ENCODE data around the gene CCDC107. TPM values are rescaled to one million over a fixed set of nuclear protein-coding genes. Genes with fewer than 3 reads are reported as not detected.

The CCDC107 gene
- total RNA-seq, 4 donors from 2014 or later, result 5.0 to 13.2 (median 9.6) TPM

DNA sequence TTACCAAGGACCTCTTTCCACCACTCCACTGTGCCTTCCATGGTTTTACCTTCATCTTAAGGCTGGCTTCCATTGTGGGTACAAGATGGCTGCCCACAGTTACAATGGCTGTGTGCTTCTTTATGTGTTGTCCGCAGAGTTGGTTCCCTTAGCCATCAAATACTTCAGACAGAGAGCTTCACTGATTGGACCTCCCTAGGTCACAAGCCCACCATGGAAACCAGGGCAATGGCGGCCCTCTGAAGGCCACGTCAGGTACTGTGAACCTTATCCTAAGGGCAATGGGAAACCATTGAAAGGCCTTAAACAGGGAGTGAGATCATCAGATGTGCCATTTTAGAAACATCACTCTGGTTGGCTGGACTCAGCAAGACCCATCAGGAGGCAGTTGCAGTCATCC lies 9.8 kb downstream of the CCDC107 start:
- H3K27ac ChIP-seq, result no peak overlapping the region
- H3K9me3 ChIP-seq, result no peaks in the 10 kb centered on the region
- no peaks in the 10 kb centered on the region for H3K36me3 ChIP-seq
- TF ChIP-seq POLR2A (IDR thresholded peaks at IDR 0.05) (no peak), POLR2AphosphoS5 (IDR thresholded peaks at IDR 0.05) (no peak), EP300 (IDR thresholded peaks at IDR 0.05) (no peak)
- TF ChIP-seq, protein P1, sequence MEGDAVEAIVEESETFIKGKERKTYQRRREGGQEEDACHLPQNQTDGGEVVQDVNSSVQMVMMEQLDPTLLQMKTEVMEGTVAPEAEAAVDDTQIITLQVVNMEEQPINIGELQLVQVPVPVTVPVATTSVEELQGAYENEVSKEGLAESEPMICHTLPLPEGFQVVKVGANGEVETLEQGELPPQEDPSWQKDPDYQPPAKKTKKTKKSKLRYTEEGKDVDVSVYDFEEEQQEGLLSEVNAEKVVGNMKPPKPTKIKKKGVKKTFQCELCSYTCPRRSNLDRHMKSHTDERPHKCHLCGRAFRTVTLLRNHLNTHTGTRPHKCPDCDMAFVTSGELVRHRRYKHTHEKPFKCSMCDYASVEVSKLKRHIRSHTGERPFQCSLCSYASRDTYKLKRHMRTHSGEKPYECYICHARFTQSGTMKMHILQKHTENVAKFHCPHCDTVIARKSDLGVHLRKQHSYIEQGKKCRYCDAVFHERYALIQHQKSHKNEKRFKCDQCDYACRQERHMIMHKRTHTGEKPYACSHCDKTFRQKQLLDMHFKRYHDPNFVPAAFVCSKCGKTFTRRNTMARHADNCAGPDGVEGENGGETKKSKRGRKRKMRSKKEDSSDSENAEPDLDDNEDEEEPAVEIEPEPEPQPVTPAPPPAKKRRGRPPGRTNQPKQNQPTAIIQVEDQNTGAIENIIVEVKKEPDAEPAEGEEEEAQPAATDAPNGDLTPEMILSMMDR (IDR thresholded peaks at IDR 0.05), result no peak
- whole genome bisulfite sequencing, result 97% methylated on average over 3 of the region's 3 CpGs
- no peak overlapping the region for H3K4me3 ChIP-seq
- no peak for DNase-seq (ENCODE audit: low spot score in 2 of 2)
- H3K27me3 ChIP-seq, result no peaks in the 10 kb centered on the region
- peaks cover 14% of the 10 kb centered on the region for H3K4me1 ChIP-seq

- no peak overlapping the region for H3K4me3 ChIP-seq
- no peak overlapping the region for H3K27ac ChIP-seq
- H3K27me3 ChIP-seq, result no peaks in the 10 kb centered on the region
- DNase-seq (ENCODE audit: low spot score in 2 of 2), result no peak
- H3K36me3 ChIP-seq, result no peaks in the 10 kb centered on the region
- TF ChIP-seq POLR2A (IDR thresholded peaks at IDR 0.05) (no peak), POLR2AphosphoS5 (IDR thresholded peaks at IDR 0.05) (no peak), EP300 (IDR thresholded peaks at IDR 0.05) (no peak)
- TF ChIP-seq, protein P1 (IDR thresholded peaks at IDR 0.05), result no peak
- H3K4me1 ChIP-seq, result peaks cover 13% of the 10 kb centered on the region
- H3K9me3 ChIP-seq, result no peaks in the 10 kb centered on the region
- 76% methylated on average over 6 of the region's 6 CpGs for WGBS
Measured at GRCh38 chr9:35669331-35670145, 11.4 kb downstream of the CCDC107 start.

GRCh38 chr9:35673132-35674024 lies 15.3 kb downstream of the CCDC107 start, which contains the start of gene CA9:
CA9 (plus strand) TSS chr9:35673928; CDS start chr9:35673960, 32 bp downstream.
- Histone ChIP-seq H3K4me1 (peaks cover 12% of the 10 kb centered on the region), H3K27me3 (no peaks in the 10 kb centered on the region), H3K36me3 (no peaks in the 10 kb centered on the region), H3K27ac (no peak within 1 kb of the TSS), H3K4me3 (no peak within 1 kb of the TSS), H3K9me3 (no peaks in the 10 kb centered on the region)
- 43% methylated on average over 10 of the region's 10 CpGs for WGBS
- TF ChIP-seq, protein P1 (IDR thresholded peaks at IDR 0.05), result no peak
- TF ChIP-seq EP300 (IDR thresholded peaks at IDR 0.05), result no peak
- no peak for TF ChIP-seq POLR2AphosphoS5 (IDR thresholded peaks at IDR 0.05)
- TF ChIP-seq POLR2A (IDR thresholded peaks at IDR 0.05), result no peak
- DNase-seq (ENCODE audit: low spot score in 2 of 2), result no peak

DNA sequence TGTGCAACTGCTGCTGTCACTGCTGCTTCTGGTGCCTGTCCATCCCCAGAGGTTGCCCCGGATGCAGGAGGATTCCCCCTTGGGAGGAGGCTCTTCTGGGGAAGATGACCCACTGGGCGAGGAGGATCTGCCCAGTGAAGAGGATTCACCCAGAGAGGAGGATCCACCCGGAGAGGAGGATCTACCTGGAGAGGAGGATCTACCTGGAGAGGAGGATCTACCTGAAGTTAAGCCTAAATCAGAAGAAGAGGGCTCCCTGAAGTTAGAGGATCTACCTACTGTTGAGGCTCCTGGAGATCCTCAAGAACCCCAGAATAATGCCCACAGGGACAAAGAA lies 15.9 kb downstream of the CCDC107 start:
- H3K4me3 ChIP-seq, result no peak overlapping the region
- no peak for DNase-seq (ENCODE audit: low spot score in 2 of 2)
- no peaks in the 10 kb centered on the region for H3K36me3 ChIP-seq
- peaks cover 12% of the 10 kb centered on the region for H3K4me1 ChIP-seq
- TF ChIP-seq POLR2AphosphoS5 (IDR thresholded peaks at IDR 0.05) (no peak), POLR2A (IDR thresholded peaks at IDR 0.05) (no peak), EP300 (IDR thresholded peaks at IDR 0.05) (no peak)
- TF ChIP-seq, protein P1 (IDR thresholded peaks at IDR 0.05), result no peak
- 64% methylated on average over 3 of the region's 3 CpGs for WGBS
- no peaks in the 10 kb centered on the region for H3K9me3 ChIP-seq
- H3K27me3 ChIP-seq, result no peaks in the 10 kb centered on the region
- H3K27ac ChIP-seq, result no peak overlapping the region

GRCh38 chr9:35675204-35675603 lies 17.1 kb downstream of the CCDC107 start:
- Histone ChIP-seq H3K27ac (no peak overlapping the region), H3K4me1 (peaks cover 12% of the 10 kb centered on the region), H3K4me3 (peak overlapping the region; percentile 51), H3K27me3 (no peaks in the 10 kb centered on the region), H3K9me3 (no peaks in the 10 kb centered on the region), H3K36me3 (no peaks in the 10 kb centered on the region)
- TF ChIP-seq, protein P1 (IDR thresholded peaks at IDR 0.05), result no peak
- TF ChIP-seq EP300 (IDR thresholded peaks at IDR 0.05) (no peak), POLR2A (IDR thresholded peaks at IDR 0.05) (no peak), POLR2AphosphoS5 (IDR thresholded peaks at IDR 0.05) (no peak)
- DNase-seq (ENCODE audit: low spot score in 2 of 2), result no peak
- 30% methylated on average over 10 of the region's 13 CpGs for WGBS

Data from suprapubic skin (tissue), 4 donors.